GM23338 (cell line): ENCODE data around the gene GPC2. TPM values are rescaled to one million over a fixed set of nuclear protein-coding genes. Genes with fewer than 3 reads are reported as not detected.
"Not testable (repeated sequence)": the region's sequence is repeated elsewhere in the genome, so short reads cannot be mapped to it uniquely, and the experiment has no call there.

Source experiments
- ATAC-seq: fragments of 200-7000 bp; cut with Tn5 transposase; 3 replicates; pipeline ENCODE4 v1.9.1; 2020
- DNase-seq: peaks from one replicate; pipeline ENCODE4 v3.0.0-alpha.2; 2015; ENCODE audit warnings: low spot score
- H2AFZ ChIP-seq: fragments of 200-600 bp; sonication (generic); 2 replicates; pipeline ENCODE4 v1.8.0; 2016; ENCODE audit warnings: antibody characterized with exemption, mild to moderate bottlenecking, moderate library complexity
- H3F3A ChIP-seq: fragments of 200-600 bp; sonication (generic); replicated peaks from 2 replicates; pipeline ENCODE4 v1.8.0; 2017; ENCODE audit warnings: antibody characterized with exemption, mixed run types, low read depth
- H3K27ac ChIP-seq: fragments of 200-600 bp; sonication (generic); 2 replicates; pipeline ENCODE4 v1.6.1; 2016; ENCODE audit warnings: low read depth
- H3K27me3 ChIP-seq: fragments of 200-600 bp; sonication (generic); 2 replicates; pipeline ENCODE4 v1.8.0; 2016; ENCODE audit warnings: mild to moderate bottlenecking, mixed run types, moderate library complexity; ENCODE audit not compliant: insufficient read depth
- H3K36me3 ChIP-seq: fragments of 200-600 bp; sonication (generic); 2 replicates; pipeline ENCODE4 v1.8.0; 2016; ENCODE audit warnings: mild to moderate bottlenecking; ENCODE audit not compliant: insufficient read depth
- H3K4me1 ChIP-seq: fragments of 200-600 bp; sonication (generic); 2 replicates; pipeline ENCODE4 v1.8.0; 2016; ENCODE audit warnings: mild to moderate bottlenecking, moderate library complexity; ENCODE audit not compliant: insufficient read depth
- H3K4me2 ChIP-seq: fragments of 200-600 bp; sonication (generic); 2 replicates; pipeline ENCODE4 v1.7.1; 2017; ENCODE audit warnings: mixed run types
- H3K4me3 ChIP-seq: fragments of 200-600 bp; sonication (generic); 2 replicates; pipeline ENCODE4 v1.6.1; 2016; ENCODE audit warnings: mixed run types
- H3K79me2 ChIP-seq: fragments of 200-600 bp; sonication (generic); replicated peaks from 2 replicates; pipeline ENCODE4 v1.8.0; 2017; ENCODE audit warnings: mild to moderate bottlenecking; ENCODE audit not compliant: insufficient read depth
- H3K9me2 ChIP-seq: fragments of 200-600 bp; sonication (generic); 2 replicates; pipeline ENCODE4 v1.8.0; 2017; ENCODE audit not compliant: insufficient read depth
- H4K20me1 ChIP-seq: fragments of 200-600 bp; sonication (generic); replicated peaks from 2 replicates; pipeline ENCODE4 v1.8.0; 2017; ENCODE audit warnings: mild to moderate bottlenecking; ENCODE audit not compliant: insufficient read depth
- H3K27ac Mint-ChIP-seq: 2 replicates; pipeline ENCODE4 v1.8.0; 2020; ENCODE audit warnings: inconsistent platforms, mild to moderate bottlenecking, moderate library complexity, mixed read lengths
- H3K27me3 Mint-ChIP-seq: 3 replicates; pipeline ENCODE4 v1.8.0; 2022; ENCODE audit warnings: low read depth, mild to moderate bottlenecking, moderate library complexity, mixed read lengths, inconsistent platforms; ENCODE audit not compliant: insufficient read depth, poor library complexity
- H3K36me3 Mint-ChIP-seq: 3 replicates; pipeline ENCODE4 v1.8.0; 2021; ENCODE audit warnings: low read depth, mild to moderate bottlenecking, inconsistent platforms, moderate library complexity, mixed read lengths
- H3K4me1 Mint-ChIP-seq: 3 replicates; pipeline ENCODE4 v1.8.0; 2020; ENCODE audit warnings: mild to moderate bottlenecking, inconsistent platforms, mixed read lengths
- H3K4me3 Mint-ChIP-seq: 3 replicates; pipeline ENCODE4 v1.8.0; 2021; ENCODE audit warnings: moderate library complexity, mild to moderate bottlenecking, inconsistent platforms, mixed read lengths
- H3K9me3 Mint-ChIP-seq: 3 replicates; pipeline ENCODE4 v1.8.0; 2020; ENCODE audit warnings: moderate library complexity, mild to moderate bottlenecking, inconsistent platforms, mixed read lengths
- CTCF ChIP-seq, 2 experiments: fragments of 200-600 bp in 1 of 2; sonication (generic) in 1 of 2; conservative IDR thresholded peaks; 2 replicates each; pipeline versions ENCODE4 v1.5.1 to v1.6.1; 2016 to 2017; ENCODE audit warnings: antibody characterized with exemption in 2 of 2, low read depth in 2 of 2, mild to moderate bottlenecking in 2 of 2, moderate library complexity in 1 of 2
- JUNB ChIP-seq: IDR thresholded peaks from one replicate; pipeline ENCODE4 v1.6.1; 2016; ENCODE audit warnings: antibody characterized with exemption; ENCODE audit not compliant: unreplicated experiment
- NANOG ChIP-seq: IDR thresholded peaks from 2 replicates; pipeline ENCODE4 v1.6.1; 2016; ENCODE audit warnings: antibody characterized with exemption, borderline replicate concordance
- POLR2AphosphoS5 ChIP-seq: IDR thresholded peaks from 2 replicates; pipeline ENCODE4 v1.6.1; 2016; ENCODE audit warnings: antibody characterized with exemption, low read depth
- STAT1 ChIP-seq: IDR thresholded peaks from one replicate; pipeline ENCODE4 v1.6.1; 2016; ENCODE audit warnings: antibody characterized with exemption; ENCODE audit not compliant: unreplicated experiment
- ZNF114 ChIP-seq: fragments of 250-450 bp; sonication (Bioruptor Pico); IDR thresholded peaks from 2 replicates; pipeline ENCODE4 v1.5.0; 2020; ENCODE audit warnings: mild to moderate bottlenecking, moderate library complexity
- ZNF462 ChIP-seq: fragments of 250-450 bp; sonication (Bioruptor Pico); IDR thresholded peaks from 2 replicates; pipeline ENCODE4 v1.5.0; 2020; ENCODE audit warnings: mild to moderate bottlenecking, moderate library complexity
- polyA plus RNA-seq: library from polyadenylated mRNA; unstranded; fragments of >200 nt; fragmentation: Nextera tagmentation; extraction: Ambion mirVana; gene quantifications from 2 replicates; pipeline ENCODE4 v1.2.1, GENCODE V29; 2016
- total RNA-seq: library from RNA; depleted of rRNA; stranded (reverse); fragments of >200 nt; shearing (Covaris generic); gene quantifications from 2 replicates; pipeline ENCODE4 v1.2.3, GENCODE V29; 2014

Gene GPC2
- total and polyA plus RNA-seq, 2 experiments from 2014 or later, result 10.7 to 48.8 TPM

- peak; percentile 97 for DNase-seq
- Histone ChIP-seq H3K4me2 (peak overlapping the region; percentile 64), H3K4me1 (peaks cover 4% of the 10 kb centered on the region; the same call in 1 of the 2 replicates), H2AFZ (peak overlapping the region; percentile 90), H3K4me3 (peak overlapping the region; percentile 30), H3F3A (peaks cover 13% of the 10 kb centered on the region), H3K27ac (no peak overlapping the region), H3K27me3 (peaks cover 21% of the 10 kb centered on the region), H3K36me3 (no peaks in the 10 kb centered on the region), H3K9me2 (no peaks in the 10 kb centered on the region), H3K79me2 (peaks cover 5% of the 10 kb centered on the region; the same call in 1 of the 2 replicates), H4K20me1 (no peaks in the 10 kb centered on the region)
- H3K9me3 Mint-ChIP-seq, result no peaks in the 10 kb centered on the region
- H3K4me1 Mint-ChIP-seq, result peaks cover 11% of the 10 kb centered on the region
- peak; percentile 83 to 90 for TF ChIP-seq CTCF (conservative IDR thresholded peaks at IDR 0.05; ENCODE audit: low read depth in 2 of 2)
- TF ChIP-seq ZNF114 (CRISPR knock-in tag), result no peak
- no peak for TF ChIP-seq NANOG
- ATAC-seq, result peak; percentile 44
- peaks cover 23% of the 10 kb centered on the region for H3K27me3 Mint-ChIP-seq
- H3K36me3 Mint-ChIP-seq, result no peaks in the 10 kb centered on the region
- H3K27ac Mint-ChIP-seq, result no peak overlapping the region
- H3K4me3 Mint-ChIP-seq, result peak overlapping the region; percentile 43; the same call in 2 of the 3 replicates
Measured at GRCh38 chr7:100130608-100131453, 46.4 kb downstream of the GPC2 start.

GRCh38 chr7:100130220-100130607 is 47.0 kb downstream of the GPC2 start:
- H3K4me1 ChIP-seq, H3K9me2 ChIP-seq, H3K27ac Mint-ChIP-seq, H3K27ac ChIP-seq, ATAC-seq, H3K36me3 ChIP-seq, H3K36me3 Mint-ChIP-seq, H3K79me2 ChIP-seq, H3K4me3 Mint-ChIP-seq, H3K9me3 Mint-ChIP-seq, H4K20me1 ChIP-seq, DNase-seq: not testable (repeated sequence)
- H2AFZ ChIP-seq, result 0 out of 2 replicates have a peak overlapping the region, but pooled peaks have one; percentile 63
- Mint-ChIP-seq H3K4me1 (peaks cover 11% of the 10 kb centered on the region), H3K27me3 (peaks cover 23% of the 10 kb centered on the region)
- H3K4me2 ChIP-seq, result peak overlapping the region; percentile 41; the same call in 1 of the 2 replicates
- peaks cover 17% of the 10 kb centered on the region for H3F3A ChIP-seq
- H3K4me3 ChIP-seq, result 0 out of 2 replicates have a peak overlapping the region, but pooled peaks have one; percentile 30
- peaks cover 21% of the 10 kb centered on the region for H3K27me3 ChIP-seq

GRCh38 chr7:100128637-100128963 is 48.6 kb downstream of the GPC2 start:
- no peak overlapping the region for H3K27ac ChIP-seq
- H3K4me3 ChIP-seq, result no peak overlapping the region
- peaks cover 21% of the 10 kb centered on the region for H3F3A ChIP-seq
- Mint-ChIP-seq H3K4me1 (peaks cover 11% of the 10 kb centered on the region), H3K4me3 (peak overlapping the region; percentile 77; the same call in 2 of the 3 replicates), H3K9me3 (no peaks in the 10 kb centered on the region), H3K27ac (no peak overlapping the region), H3K36me3 (peaks cover 6% of the 10 kb centered on the region; the same call in 1 of the 3 replicates), H3K27me3 (peaks cover 21% of the 10 kb centered on the region)
- H3K79me2 ChIP-seq, result peaks cover 5% of the 10 kb centered on the region
- no peak for ATAC-seq
- H2AFZ ChIP-seq, result no peak overlapping the region
- no peaks in the 10 kb centered on the region for H4K20me1 ChIP-seq
- no peaks in the 10 kb centered on the region for H3K9me2 ChIP-seq
- peak overlapping the region; percentile 96; the same call in 1 of the 2 replicates for H3K4me2 ChIP-seq
- no peaks in the 10 kb centered on the region for H3K36me3 ChIP-seq
- peaks cover 21% of the 10 kb centered on the region for H3K27me3 ChIP-seq
- DNase-seq, result no peak
- H3K4me1 ChIP-seq, result peaks cover 4% of the 10 kb centered on the region; the same call in 1 of the 2 replicates
- TF ChIP-seq JUNB, result no peak
- no peak for TF ChIP-seq NANOG
- TF ChIP-seq ZNF114 (CRISPR knock-in tag), result no peak
- no peak for TF ChIP-seq STAT1
- TF ChIP-seq ZNF462 (CRISPR knock-in tag), result no peak
- no peak for TF ChIP-seq POLR2AphosphoS5
